ENCODE measurements around the gene NIPAL3.
"Not testable (repeated sequence)": the region's sequence is repeated elsewhere in the genome, so short reads cannot be mapped to it uniquely, and the experiment has no call there.

The NIPAL3 gene

GRCh38 chr1:24427545-24427862, 11.9 kb downstream of the NIPAL3 start:
- no peaks in the 10 kb centered on the region for H3K27me3 ChIP-seq (ENCODE audit: control insufficient read depth, insufficient read depth, low read length)
- no peaks in the 10 kb centered on the region for H3K4me1 ChIP-seq (ENCODE audit: control insufficient read depth, insufficient read depth, low read length)
- no peaks in the 10 kb centered on the region for H3K9me3 ChIP-seq (ENCODE audit: control insufficient read depth, insufficient read depth, low read length)
- no peak overlapping the region for H3K9ac ChIP-seq (ENCODE audit: low read depth, low read length)
- H3K4me3 ChIP-seq (ENCODE audit: low read depth, low read length), result no peak overlapping the region
- no peaks in the 10 kb centered on the region for H3K36me3 ChIP-seq (ENCODE audit: control insufficient read depth, insufficient read depth, low read length)

GRCh38 chr1:24435782-24436365, 20.3 kb downstream of the NIPAL3 start:
- no peak overlapping the region for H3K4me3 ChIP-seq (ENCODE audit: low read depth, low read length)
- no peaks in the 10 kb centered on the region for H3K27me3 ChIP-seq (ENCODE audit: control insufficient read depth, insufficient read depth, low read length)
- H3K4me1 ChIP-seq (ENCODE audit: control insufficient read depth, insufficient read depth, low read length), result peaks cover 11% of the 10 kb centered on the region
- no peaks in the 10 kb centered on the region for H3K9me3 ChIP-seq (ENCODE audit: control insufficient read depth, insufficient read depth, low read length)
- no peaks in the 10 kb centered on the region for H3K36me3 ChIP-seq (ENCODE audit: control insufficient read depth, insufficient read depth, low read length)
- no peak overlapping the region for H3K9ac ChIP-seq (ENCODE audit: low read depth, low read length)

- H3K4me3 ChIP-seq (ENCODE audit: low read depth, low read length), result no peak overlapping the region
- no peaks in the 10 kb centered on the region for H3K27me3 ChIP-seq (ENCODE audit: control insufficient read depth, insufficient read depth, low read length)
- H3K9me3 ChIP-seq (ENCODE audit: control insufficient read depth, insufficient read depth, low read length), result no peaks in the 10 kb centered on the region
- no peak overlapping the region for H3K9ac ChIP-seq (ENCODE audit: low read depth, low read length)
- no peaks in the 10 kb centered on the region for H3K36me3 ChIP-seq (ENCODE audit: control insufficient read depth, insufficient read depth, low read length)
- H3K4me1 ChIP-seq (ENCODE audit: control insufficient read depth, insufficient read depth, low read length), result peaks cover 11% of the 10 kb centered on the region
Measured at GRCh38 chr1:24437631-24438396, 22.2 kb downstream of the NIPAL3 start.

GRCh38 chr1:24438423-24438901, 22.9 kb downstream of the NIPAL3 start:
- H3K36me3 ChIP-seq (ENCODE audit: control insufficient read depth, insufficient read depth, low read length), result no peaks in the 10 kb centered on the region
- H3K9ac ChIP-seq (ENCODE audit: low read depth, low read length), result no peak overlapping the region
- no peaks in the 10 kb centered on the region for H3K9me3 ChIP-seq (ENCODE audit: control insufficient read depth, insufficient read depth, low read length)
- no peak overlapping the region for H3K4me3 ChIP-seq (ENCODE audit: low read depth, low read length)
- no peaks in the 10 kb centered on the region for H3K27me3 ChIP-seq (ENCODE audit: control insufficient read depth, insufficient read depth, low read length)
- peaks cover 11% of the 10 kb centered on the region for H3K4me1 ChIP-seq (ENCODE audit: control insufficient read depth, insufficient read depth, low read length)

- H3K4me1 ChIP-seq (ENCODE audit: control insufficient read depth, insufficient read depth, low read length), result peaks cover 11% of the 10 kb centered on the region
- no peaks in the 10 kb centered on the region for H3K27me3 ChIP-seq (ENCODE audit: control insufficient read depth, insufficient read depth, low read length)
- H3K4me3 ChIP-seq (ENCODE audit: low read depth, low read length), result no peak overlapping the region
- H3K9me3 ChIP-seq (ENCODE audit: control insufficient read depth, insufficient read depth, low read length), result no peaks in the 10 kb centered on the region
- H3K9ac ChIP-seq (ENCODE audit: low read depth, low read length), result no peak overlapping the region
- no peaks in the 10 kb centered on the region for H3K36me3 ChIP-seq (ENCODE audit: control insufficient read depth, insufficient read depth, low read length)
Measured at GRCh38 chr1:24440436-24440835, 24.8 kb downstream of the NIPAL3 start.

GRCh38 chr1:24441480-24441879, 25.9 kb downstream of the NIPAL3 start:
- Histone ChIP-seq H3K36me3 (ENCODE audit: control insufficient read depth, insufficient read depth, low read length) (no peaks in the 10 kb centered on the region), H3K4me1 (ENCODE audit: control insufficient read depth, insufficient read depth, low read length) (peaks cover 11% of the 10 kb centered on the region), H3K27me3 (ENCODE audit: control insufficient read depth, insufficient read depth, low read length) (no peaks in the 10 kb centered on the region), H3K9ac (ENCODE audit: low read depth, low read length) (no peak overlapping the region), H3K4me3 (ENCODE audit: low read depth, low read length) (no peak overlapping the region), H3K9me3 (ENCODE audit: control insufficient read depth, insufficient read depth, low read length) (no peaks in the 10 kb centered on the region)

GRCh38 chr1:24441996-24442668, 26.5 kb downstream of the NIPAL3 start:
- Histone ChIP-seq H3K9me3 (ENCODE audit: control insufficient read depth, insufficient read depth, low read length) (no peaks in the 10 kb centered on the region), H3K36me3 (ENCODE audit: control insufficient read depth, insufficient read depth, low read length) (no peaks in the 10 kb centered on the region), H3K27me3 (ENCODE audit: control insufficient read depth, insufficient read depth, low read length) (no peaks in the 10 kb centered on the region)

GRCh38 chr1:24442764-24443163, 27.2 kb downstream of the NIPAL3 start:
- Histone ChIP-seq H3K27me3 (ENCODE audit: control insufficient read depth, insufficient read depth, low read length) (no peaks in the 10 kb centered on the region), H3K9me3 (ENCODE audit: control insufficient read depth, insufficient read depth, low read length) (no peaks in the 10 kb centered on the region), H3K36me3 (ENCODE audit: control insufficient read depth, insufficient read depth, low read length) (no peaks in the 10 kb centered on the region), H3K9ac (ENCODE audit: low read depth, low read length) (no peak overlapping the region), H3K4me1 (ENCODE audit: control insufficient read depth, insufficient read depth, low read length) (peaks cover 11% of the 10 kb centered on the region), H3K4me3 (ENCODE audit: low read depth, low read length) (no peak overlapping the region)

More at GRCh38 chr1:24441996-24442668, 26.5 kb downstream of the NIPAL3 start:
- Histone ChIP-seq H3K4me3 (ENCODE audit: low read depth, low read length) (no peak overlapping the region), H3K9ac (ENCODE audit: low read depth, low read length) (no peak overlapping the region), H3K4me1 (ENCODE audit: control insufficient read depth, insufficient read depth, low read length) (peaks cover 11% of the 10 kb centered on the region)

- Histone ChIP-seq H3K27me3 (ENCODE audit: control insufficient read depth, insufficient read depth, low read length) (no peaks in the 10 kb centered on the region), H3K36me3 (ENCODE audit: control insufficient read depth, insufficient read depth, low read length) (no peaks in the 10 kb centered on the region), H3K9ac (ENCODE audit: low read depth, low read length) (no peak overlapping the region), H3K4me3 (ENCODE audit: low read depth, low read length) (no peak overlapping the region), H3K9me3 (ENCODE audit: control insufficient read depth, insufficient read depth, low read length) (no peaks in the 10 kb centered on the region), H3K4me1 (ENCODE audit: control insufficient read depth, insufficient read depth, low read length) (peaks cover 6% of the 10 kb centered on the region)
Measured at GRCh38 chr1:24443241-24443656, 27.6 kb downstream of the NIPAL3 start.

GRCh38 chr1:24446446-24446845, 30.8 kb downstream of the NIPAL3 start:
- not testable (repeated sequence) for H3K36me3 ChIP-seq (ENCODE audit: control insufficient read depth, insufficient read depth, low read length); H3K4me3 ChIP-seq (ENCODE audit: low read depth, low read length); H3K9ac ChIP-seq (ENCODE audit: low read depth, low read length); H3K4me1 ChIP-seq (ENCODE audit: control insufficient read depth, insufficient read depth, low read length); H3K27me3 ChIP-seq (ENCODE audit: control insufficient read depth, insufficient read depth, low read length); H3K9me3 ChIP-seq (ENCODE audit: control insufficient read depth, insufficient read depth, low read length)

GRCh38 chr1:24450316-24450715, 34.7 kb downstream of the NIPAL3 start:
- Histone ChIP-seq H3K4me1 (ENCODE audit: control insufficient read depth, insufficient read depth, low read length) (no peaks in the 10 kb centered on the region), H3K9ac (ENCODE audit: low read depth, low read length) (no peak overlapping the region), H3K27me3 (ENCODE audit: control insufficient read depth, insufficient read depth, low read length) (no peaks in the 10 kb centered on the region), H3K9me3 (ENCODE audit: control insufficient read depth, insufficient read depth, low read length) (no peaks in the 10 kb centered on the region), H3K4me3 (ENCODE audit: low read depth, low read length) (no peak overlapping the region), H3K36me3 (ENCODE audit: control insufficient read depth, insufficient read depth, low read length) (no peaks in the 10 kb centered on the region)
